Trophoblast cell (in vitro differentiated cells and primary cell): ENCODE results near the gene TIMP2.
A peak's percentile ranks its signal among the peaks of the same experiment; 100 is the strongest.

Experiments used
- DNase-seq, 2 donors: peaks; one replicate each; pipeline ENCODE4 v3.0.0-alpha.2; 2016
- H2AFZ ChIP-seq: 2 replicates; pipeline ENCODE4 v1.6.1; 2013; ENCODE audit warnings: low read length, moderate library complexity, mild to moderate bottlenecking; ENCODE audit not compliant: insufficient read depth, poor library complexity
- H2AK5ac ChIP-seq: 2 replicates; pipeline ENCODE4 v1.6.1; 2013; ENCODE audit warnings: mild to moderate bottlenecking, low read length
- H2BK120ac ChIP-seq: 2 replicates; pipeline ENCODE4 v1.6.1; 2013; ENCODE audit warnings: low read length, mild to moderate bottlenecking, moderate library complexity; ENCODE audit not compliant: insufficient read depth, poor library complexity
- H2BK12ac ChIP-seq: 2 replicates; pipeline ENCODE4 v1.6.1; 2013; ENCODE audit warnings: mild to moderate bottlenecking, low read length, moderate library complexity
- H2BK5ac ChIP-seq: 2 replicates; pipeline ENCODE4 v1.6.1; 2013; ENCODE audit warnings: low read length, low read depth, moderate library complexity, mild to moderate bottlenecking; ENCODE audit not compliant: poor library complexity
- H3K14ac ChIP-seq: 2 replicates; pipeline ENCODE4 v1.6.1; 2013; ENCODE audit warnings: mild to moderate bottlenecking, low read length
- H3K18ac ChIP-seq: 2 replicates; pipeline ENCODE4 v1.6.1; 2013; ENCODE audit warnings: mild to moderate bottlenecking, low read length
- H3K23ac ChIP-seq: 2 replicates; pipeline ENCODE4 v1.6.1; 2013; ENCODE audit warnings: low read length
- H3K27ac ChIP-seq: 2 replicates; pipeline ENCODE4 v1.5.1; 2013; ENCODE audit warnings: low read depth, mild to moderate bottlenecking, inconsistent platforms, low read length, moderate library complexity
- H3K27me3 ChIP-seq: 2 replicates; pipeline ENCODE4 v1.6.1; 2013; ENCODE audit warnings: inconsistent platforms, mild to moderate bottlenecking, low read length, moderate library complexity; ENCODE audit not compliant: insufficient read depth
- H3K36me3 ChIP-seq, 2 experiments: 1 replicate in 1 of 2; 2 replicates in 1 of 2; pipeline ENCODE4 v1.6.1; 2013; ENCODE audit warnings: low read length in 2 of 2, mild to moderate bottlenecking in 2 of 2, moderate library complexity in 1 of 2; ENCODE audit not compliant: insufficient read depth in 2 of 2, control insufficient read depth in 1 of 2
- H3K4ac ChIP-seq: 2 replicates; pipeline ENCODE4 v1.6.1; 2013; ENCODE audit warnings: low read depth, mild to moderate bottlenecking, low read length, moderate library complexity
- H3K4me1 ChIP-seq, 2 experiments: 1 replicate in 1 of 2; 2 replicates in 1 of 2; pipeline ENCODE4 v1.6.1; 2013; ENCODE audit warnings: low read length in 2 of 2, mild to moderate bottlenecking in 2 of 2, moderate library complexity in 1 of 2; ENCODE audit not compliant: insufficient read depth in 2 of 2, control insufficient read depth in 1 of 2
- H3K4me2 ChIP-seq: 2 replicates; pipeline ENCODE4 v1.6.1; 2013; ENCODE audit warnings: inconsistent platforms, mild to moderate bottlenecking, low read length, moderate library complexity
- H3K4me3 ChIP-seq: 2 replicates; pipeline ENCODE4 v1.5.1; 2013; ENCODE audit warnings: mild to moderate bottlenecking, low read depth, low read length, inconsistent platforms
- H3K79me1 ChIP-seq: one replicate; pipeline ENCODE4 v1.6.1; 2013; ENCODE audit warnings: low read length
- H3K79me2 ChIP-seq: 2 replicates; pipeline ENCODE4 v1.6.1; 2013; ENCODE audit warnings: low read length, mild to moderate bottlenecking; ENCODE audit not compliant: control insufficient read depth, insufficient read depth, poor library complexity
- H3K9ac ChIP-seq: 2 replicates; pipeline ENCODE4 v1.6.1; 2013; ENCODE audit warnings: mild to moderate bottlenecking, low read length
- H3K9me3 ChIP-seq: 2 replicates; pipeline ENCODE4 v1.6.1; 2013; ENCODE audit warnings: low read depth, mild to moderate bottlenecking, control low read depth, inconsistent platforms, low read length; ENCODE audit not compliant: insufficient read depth
- H4K12ac ChIP-seq: 2 replicates; pipeline ENCODE4 v1.6.1; 2013; ENCODE audit warnings: low read depth, mild to moderate bottlenecking, low read length, moderate library complexity
- H4K8ac ChIP-seq: 2 replicates; pipeline ENCODE4 v1.6.1; 2013; ENCODE audit warnings: low read depth, mild to moderate bottlenecking, low read length, moderate library complexity
- H4K91ac ChIP-seq: one replicate; pipeline ENCODE4 v1.6.1; 2013; ENCODE audit warnings: low read depth, mild to moderate bottlenecking, low read length, moderate library complexity
- WGBS: extraction: QIAGEN DNeasy Blood & Tissue Kit; methylation state at CpG from one replicate; pipeline ENCODE4 v1.1.7; 2013; ENCODE audit warnings: missing lambda C conversion rate; ENCODE audit not compliant: insufficient read length, insufficient coverage; ENCODE audit errors: extremely low coverage; 5-methylcytosine and 5-hydroxymethylcytosine counted together

Gene TIMP2

GRCh38 chr17:78885956-78886355 is 39.2 kb downstream of the TIMP2 start:
- Histone ChIP-seq H3K4me1 (peaks cover 25 to 27% of the 10 kb centered on the region in 2 experiments), H3K27me3 (no peaks in the 10 kb centered on the region), H4K8ac (no peak overlapping the region), H3K27ac (no peak overlapping the region), H3K4ac (no peak overlapping the region), H3K36me3 (peaks cover 0 to 2% of the 10 kb centered on the region in 2 experiments), H2BK12ac (no peak overlapping the region), H3K9ac (no peak overlapping the region), H2AFZ (no peak overlapping the region), H3K23ac (no peak overlapping the region), H3K79me2 (peaks cover 10% of the 10 kb centered on the region), H3K79me1 (peaks cover 25% of the 10 kb centered on the region), H4K12ac (no peak overlapping the region), H4K91ac (no peak overlapping the region), H3K4me2 (no peak overlapping the region), H2BK120ac (no peak overlapping the region), H3K4me3 (no peak overlapping the region), H2BK5ac (no peak overlapping the region), H3K9me3 (peaks cover 2% of the 10 kb centered on the region), H2AK5ac (no peak overlapping the region), H3K18ac (peak overlapping the region; percentile 6), H3K14ac (no peak overlapping the region)
- DNase-seq, result peak; percentile 38 to 58
- WGBS, result no CpG with 5 or more reads among the region's 8 CpGs

- Histone ChIP-seq H2AK5ac (peak overlapping the region; percentile 75), H3K4me2 (no peak overlapping the region), H2BK5ac (no peak overlapping the region), H3K14ac (peak overlapping the region; percentile 83), H3K23ac (no peak overlapping the region), H3K27ac (peak overlapping the region; percentile 96), H4K12ac (no peak overlapping the region), H2BK12ac (peak overlapping the region; percentile 70), H3K27me3 (no peaks in the 10 kb centered on the region), H3K36me3 (peaks cover 0 to under 1% of the 10 kb centered on the region in 2 experiments), H3K4me3 (no peak overlapping the region), H3K79me2 (peaks cover 10% of the 10 kb centered on the region), H3K4ac (peak overlapping the region; percentile 13), H4K91ac (peak overlapping the region; percentile 92), H2AFZ (no peak overlapping the region), H4K8ac (peak overlapping the region; percentile 75), H3K4me1 (peaks cover 25 to 27% of the 10 kb centered on the region in 2 experiments), H2BK120ac (peak overlapping the region; percentile 60), H3K9ac (no peak overlapping the region), H3K9me3 (peaks cover 2% of the 10 kb centered on the region), H3K18ac (peak overlapping the region; percentile 43), H3K79me1 (peaks cover 25% of the 10 kb centered on the region)
- WGBS, result no CpG with 5 or more reads among the region's 24 CpGs
- DNase-seq, result no peak
Measured at GRCh38 chr17:78884876-78885667, 40.1 kb downstream of the TIMP2 start.

- peak overlapping the region; percentile 49 for H2AK5ac ChIP-seq
- peak overlapping the region; percentile 96 for H3K27ac ChIP-seq
- H4K91ac ChIP-seq, result peak overlapping the region; percentile 92
- H2BK12ac ChIP-seq, result peak overlapping the region; percentile 90
- H3K4ac ChIP-seq, result peak overlapping the region; percentile 66
- peak overlapping the region; percentile 83 for H3K14ac ChIP-seq
- H3K18ac ChIP-seq, result peak overlapping the region; percentile 85
- H3K79me2 ChIP-seq, result peaks cover 10% of the 10 kb centered on the region
- H3K36me3 ChIP-seq, result peaks cover 2 to 3% of the 10 kb centered on the region in 2 experiments
- WGBS, result no CpG with 5 or more reads among the region's 20 CpGs
- peak overlapping the region; percentile 37 for H4K12ac ChIP-seq
- peaks cover 27% of the 10 kb centered on the region in 2 experiments for H3K4me1 ChIP-seq
- H4K8ac ChIP-seq, result peak overlapping the region; percentile 75
- no peaks in the 10 kb centered on the region for H3K27me3 ChIP-seq
- H3K9ac ChIP-seq, result peak overlapping the region; percentile 21
- H2BK5ac ChIP-seq, result peak overlapping the region; percentile 91
- H3K23ac ChIP-seq, result no peak overlapping the region
- DNase-seq, result no peak
- peak overlapping the region; percentile 49 for H3K4me2 ChIP-seq
- peak overlapping the region; percentile 6 for H3K4me3 ChIP-seq
- H2BK120ac ChIP-seq, result peak overlapping the region; percentile 82
- peak overlapping the region; percentile 52 for H2AFZ ChIP-seq
- peaks cover 2% of the 10 kb centered on the region for H3K9me3 ChIP-seq
- peaks cover 27% of the 10 kb centered on the region for H3K79me1 ChIP-seq
Measured at GRCh38 chr17:78884148-78884825, 40.9 kb downstream of the TIMP2 start.

GRCh38 chr17:78883533-78884131 is 41.6 kb downstream of the TIMP2 start:
- Histone ChIP-seq H3K23ac (no peak overlapping the region), H3K79me2 (peaks cover 10% of the 10 kb centered on the region), H2BK12ac (peak overlapping the region; percentile 90), H3K4ac (peak overlapping the region; percentile 71), H3K4me3 (no peak overlapping the region), H3K14ac (peak overlapping the region; percentile 83), H4K12ac (peak overlapping the region; percentile 37), H2AK5ac (no peak overlapping the region), H3K9me3 (peaks cover 2% of the 10 kb centered on the region), H4K91ac (peak overlapping the region; percentile 94), H3K4me1 (peaks cover 27% of the 10 kb centered on the region in 2 experiments), H3K79me1 (peaks cover 27% of the 10 kb centered on the region), H4K8ac (peak overlapping the region; percentile 78), H2BK5ac (peak overlapping the region; percentile 91), H3K27me3 (no peaks in the 10 kb centered on the region), H2BK120ac (peak overlapping the region; percentile 86), H3K36me3 (peaks cover 2 to 3% of the 10 kb centered on the region in 2 experiments), H3K18ac (peak overlapping the region; percentile 85), H3K9ac (no peak overlapping the region), H3K27ac (peak overlapping the region; percentile 96), H2AFZ (peak overlapping the region; percentile 63), H3K4me2 (peak overlapping the region; percentile 49)
- WGBS, result no CpG with 5 or more reads among the region's 24 CpGs
- DNase-seq, result peak; percentile 95 to 97
